ENCODE data around the gene GAS2.

DNA sequence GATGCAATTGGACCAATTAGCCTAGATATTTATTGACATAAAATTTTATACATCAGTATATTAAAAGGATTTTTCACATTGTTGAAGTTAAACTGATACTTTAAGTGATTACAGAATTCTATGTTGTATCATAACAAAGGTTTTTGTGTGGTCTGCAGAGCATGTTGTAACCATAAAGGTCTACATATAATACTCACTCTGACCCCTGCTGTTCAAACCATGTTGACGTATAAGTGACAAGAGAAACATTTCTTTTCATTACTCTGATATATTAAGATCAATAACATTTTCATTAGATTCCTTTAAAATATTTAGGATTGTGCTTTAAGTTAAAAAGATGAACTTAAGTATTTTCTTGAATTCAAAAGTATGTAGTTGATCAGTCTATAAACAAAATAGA lies 63.9 kb downstream of the GAS2 start:
- TF ChIP-seq, protein P1, sequence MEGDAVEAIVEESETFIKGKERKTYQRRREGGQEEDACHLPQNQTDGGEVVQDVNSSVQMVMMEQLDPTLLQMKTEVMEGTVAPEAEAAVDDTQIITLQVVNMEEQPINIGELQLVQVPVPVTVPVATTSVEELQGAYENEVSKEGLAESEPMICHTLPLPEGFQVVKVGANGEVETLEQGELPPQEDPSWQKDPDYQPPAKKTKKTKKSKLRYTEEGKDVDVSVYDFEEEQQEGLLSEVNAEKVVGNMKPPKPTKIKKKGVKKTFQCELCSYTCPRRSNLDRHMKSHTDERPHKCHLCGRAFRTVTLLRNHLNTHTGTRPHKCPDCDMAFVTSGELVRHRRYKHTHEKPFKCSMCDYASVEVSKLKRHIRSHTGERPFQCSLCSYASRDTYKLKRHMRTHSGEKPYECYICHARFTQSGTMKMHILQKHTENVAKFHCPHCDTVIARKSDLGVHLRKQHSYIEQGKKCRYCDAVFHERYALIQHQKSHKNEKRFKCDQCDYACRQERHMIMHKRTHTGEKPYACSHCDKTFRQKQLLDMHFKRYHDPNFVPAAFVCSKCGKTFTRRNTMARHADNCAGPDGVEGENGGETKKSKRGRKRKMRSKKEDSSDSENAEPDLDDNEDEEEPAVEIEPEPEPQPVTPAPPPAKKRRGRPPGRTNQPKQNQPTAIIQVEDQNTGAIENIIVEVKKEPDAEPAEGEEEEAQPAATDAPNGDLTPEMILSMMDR (IDR thresholded peaks at IDR 0.05) = peak; percentile 64
- no peak for TF ChIP-seq ZFX (IDR thresholded peaks at IDR 0.05; ENCODE audit: borderline replicate concordance)
